ENCODE data around the gene RPL39L. TPM values are rescaled to one million over a fixed set of nuclear protein-coding genes. Genes with fewer than 3 reads are reported as not detected.

RPL39L gene
- total RNA-seq, 4 donors from 2014 or later = 2.4 to 18.6 (median 12.4) TPM

DNA sequence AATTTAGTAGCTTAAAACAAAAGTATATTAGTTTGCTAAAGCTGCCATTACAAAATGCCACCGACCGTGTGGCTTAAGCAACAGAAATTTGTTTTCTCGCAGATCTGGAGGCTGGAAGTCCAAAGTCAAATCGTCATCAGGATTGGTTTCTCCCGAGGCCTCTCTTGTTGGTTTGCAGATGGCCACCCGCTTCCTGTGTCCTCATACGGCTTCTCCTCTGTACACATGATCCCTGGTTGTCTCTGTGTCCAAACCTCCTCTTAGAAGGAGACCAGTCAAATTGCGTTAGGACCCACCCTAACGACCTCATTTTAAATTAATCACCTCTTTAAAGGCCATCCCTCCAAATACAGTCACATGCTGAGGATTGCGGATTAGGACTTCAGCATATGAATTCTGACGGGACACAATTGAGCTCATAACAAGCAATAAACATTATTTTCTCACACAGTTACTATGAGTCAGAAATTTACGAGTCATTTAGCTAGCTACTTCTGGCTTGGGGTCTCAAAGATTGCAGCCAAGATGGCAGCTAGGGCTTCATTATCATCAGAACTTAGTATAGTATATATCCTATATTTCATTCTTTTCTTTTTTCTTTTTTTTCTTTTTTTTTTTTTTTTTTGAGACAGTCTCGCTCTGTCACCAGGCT, 58.4 kb downstream of the RPL39L start:
- Histone ChIP-seq H3K36me3 (peaks cover 0 to 21% (median 0%) of the 10 kb centered on the region in 3 donors), H3K4me1 (peaks cover 0 to 11% (median 0%) of the 10 kb centered on the region in 3 donors), H3K9me3 (no peaks in the 10 kb centered on the region), H3K27me3 (no peaks in the 10 kb centered on the region), H3K27ac (no peak overlapping the region), H3K4me3 (no peak overlapping the region)
- DNase-seq = no peak
- TF ChIP-seq CTCF (IDR thresholded peaks at IDR 0.05) (no peak), POLR2A (IDR thresholded peaks at IDR 0.05) (no peak)
- 91 to 95% methylated on average over 13 of the region's 13 CpGs for WGBS, 2 donors
- intact Hi-C loops (cut with DNase I) = no loop called here

GRCh38 chr3:187079090-187080022, 59.9 kb downstream of the RPL39L start:
- intact Hi-C loops (cut with DNase I) = no loop called here
- TF ChIP-seq POLR2A (IDR thresholded peaks at IDR 0.05) (no peak), CTCF (IDR thresholded peaks at IDR 0.05) (no peak)
- WGBS, 2 donors = 84 to 85% methylated on average over 8 of the region's 8 CpGs

DNA sequence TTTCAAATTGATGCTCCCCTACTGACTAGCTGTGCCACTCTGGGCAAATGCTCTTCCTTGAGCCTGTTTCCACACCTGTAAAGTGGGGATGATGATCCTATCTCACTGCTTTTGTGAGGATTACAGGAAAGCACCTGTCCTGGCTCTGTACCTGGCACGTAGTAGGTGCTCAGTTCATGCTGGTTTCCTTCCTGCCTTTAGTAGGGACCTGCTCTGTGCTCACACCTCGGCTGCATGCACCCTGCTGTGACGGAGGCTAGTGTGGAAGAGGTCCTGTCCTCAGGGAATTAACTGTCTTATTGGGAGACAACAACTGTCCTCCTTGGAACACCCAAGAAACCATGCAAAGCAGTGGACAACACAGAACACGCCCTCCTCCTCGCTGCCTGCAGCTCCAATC, 61.8 kb downstream of the RPL39L start:
- H3K4me3 ChIP-seq = no peak overlapping the region
- no peak overlapping the region for H3K27ac ChIP-seq
- TF ChIP-seq POLR2A (IDR thresholded peaks at IDR 0.05) (no peak), CTCF (IDR thresholded peaks at IDR 0.05) (no peak)
- DNase-seq = no peak
- no peaks in the 10 kb centered on the region for H3K27me3 ChIP-seq
- no peaks in the 10 kb centered on the region for H3K4me1 ChIP-seq
- intact Hi-C loops (cut with DNase I) = no loop called here
- 91 to 100% methylated on average over 2 to 3 of the region's 5 CpGs for WGBS, 2 donors
- no peaks in the 10 kb centered on the region for H3K9me3 ChIP-seq
- H3K36me3 ChIP-seq = peaks cover 0 to 53% (median 0%) of the 10 kb centered on the region in 3 donors

More at GRCh38 chr3:187079090-187080022, 59.9 kb downstream of the RPL39L start:
- Histone ChIP-seq H3K9me3 (no peaks in the 10 kb centered on the region), H3K27me3 (no peaks in the 10 kb centered on the region), H3K4me3 (no peak overlapping the region), H3K27ac (no peak overlapping the region), H3K4me1 (peaks cover 0 to 4% (median 0%) of the 10 kb centered on the region in 3 donors), H3K36me3 (peaks cover 0 to 36% (median 0%) of the 10 kb centered on the region in 3 donors)
- DNase-seq = no peak

GRCh38 chr3:187077085-187077484, 62.2 kb downstream of the RPL39L start:
- intact Hi-C loops (cut with DNase I) = no loop called here
- H3K4me3 ChIP-seq = no peak overlapping the region
- H3K4me1 ChIP-seq = no peaks in the 10 kb centered on the region
- no peak for TF ChIP-seq POLR2A (IDR thresholded peaks at IDR 0.05)
- TF ChIP-seq CTCF (IDR thresholded peaks at IDR 0.05) = no peak
- DNase-seq = no peak
- WGBS, 2 donors = 100% methylated on average over 1 to 3 of the region's 3 CpGs
- no peaks in the 10 kb centered on the region for H3K27me3 ChIP-seq
- peaks cover 0 to 53% (median 0%) of the 10 kb centered on the region in 3 donors for H3K36me3 ChIP-seq
- H3K9me3 ChIP-seq = no peaks in the 10 kb centered on the region
- no peak overlapping the region for H3K27ac ChIP-seq

DNA sequence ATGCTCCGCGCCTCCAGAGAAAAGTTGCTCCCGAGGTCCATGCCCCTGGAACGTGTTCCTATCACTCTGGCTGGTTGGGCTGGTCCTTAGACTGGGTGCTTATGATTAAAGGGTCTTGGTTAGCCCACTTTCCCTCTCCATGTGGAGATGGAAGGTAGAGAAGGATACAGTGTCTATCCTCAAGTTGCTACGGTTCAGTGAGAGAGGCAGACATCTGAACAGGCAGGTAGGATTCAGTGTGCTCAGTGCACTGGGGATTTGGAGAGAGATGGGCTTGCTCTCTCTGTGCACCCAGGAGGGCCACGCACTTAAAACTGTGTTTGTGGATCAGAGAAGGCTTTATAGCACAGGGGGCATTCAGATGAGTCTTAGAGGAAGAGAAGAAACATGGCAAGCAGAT, 63.0 kb downstream of the RPL39L start:
- 92 to 97% methylated on average over 6 of the region's 6 CpGs for WGBS, 2 donors
- TF ChIP-seq POLR2A (IDR thresholded peaks at IDR 0.05) = no peak
- TF ChIP-seq CTCF (IDR thresholded peaks at IDR 0.05) = no peak
- no peak for DNase-seq
- intact Hi-C loops (cut with DNase I) = no loop called here
- Histone ChIP-seq H3K4me3 (no peak overlapping the region), H3K36me3 (peaks cover 0 to 53% (median 0%) of the 10 kb centered on the region in 3 donors), H3K9me3 (no peaks in the 10 kb centered on the region), H3K4me1 (no peaks in the 10 kb centered on the region), H3K27me3 (no peaks in the 10 kb centered on the region), H3K27ac (no peak overlapping the region)
